ENCODE measurements around the gene MDM2. TPM values are rescaled to one million over a fixed set of nuclear protein-coding genes. Genes with fewer than 3 reads are reported as not detected.
"Not testable (repeated sequence)": the region's sequence is repeated elsewhere in the genome, so short reads cannot be mapped to it uniquely, and the experiment has no call there.

Gene MDM2
- polyA plus RNA-seq, 12 donors, result 19.7 to 121 (median 47.1) TPM

GRCh38 chr12:68823696-68824095 lies 15.7 kb downstream of the MDM2 start:
- DNase-seq, result no peak

GRCh38 chr12:68824131-68824530 lies 16.2 kb downstream of the MDM2 start:
- no peak for DNase-seq

GRCh38 chr12:68824597-68825250 lies 16.7 kb downstream of the MDM2 start:
- DNase-seq, result no peak

- DNase-seq, result no peak
Measured at GRCh38 chr12:68825569-68826217, 17.7 kb downstream of the MDM2 start.

GRCh38 chr12:68827895-68828671 lies 20.1 kb downstream of the MDM2 start:
- no peak for DNase-seq

- DNase-seq, result no peak
Measured at GRCh38 chr12:68828672-68829068, 20.7 kb downstream of the MDM2 start.

GRCh38 chr12:68831272-68831671 lies 23.3 kb downstream of the MDM2 start:
- no peak for DNase-seq

- DNase-seq, result no peak
Measured at GRCh38 chr12:68831751-68832503, 23.9 kb downstream of the MDM2 start.

- no peak for DNase-seq
Measured at GRCh38 chr12:68832504-68832867, 24.5 kb downstream of the MDM2 start.

- no peak for DNase-seq
Measured at GRCh38 chr12:68833508-68833907, 25.5 kb downstream of the MDM2 start.

- no peak for DNase-seq
Measured at GRCh38 chr12:68835333-68835908, 27.4 kb downstream of the MDM2 start.

- no peak for DNase-seq
Measured at GRCh38 chr12:68837215-68837614, 29.2 kb downstream of the MDM2 start.

GRCh38 chr12:68838046-68838886 lies 30.3 kb downstream of the MDM2 start:
- DNase-seq, result no peak

- no peak for DNase-seq
Measured at GRCh38 chr12:68839183-68840147, 31.5 kb downstream of the MDM2 start.

- not testable (repeated sequence) for DNase-seq
Measured at GRCh38 chr12:68841175-68841574, 33.2 kb downstream of the MDM2 start.

GRCh38 chr12:68841717-68842116 lies 33.7 kb downstream of the MDM2 start:
- DNase-seq, result no peak

- no peak for DNase-seq
Measured at GRCh38 chr12:68842123-68842522, 34.1 kb downstream of the MDM2 start.

GRCh38 chr12:68842784-68843567 lies 35.0 kb downstream of the MDM2 start:
- no peak for DNase-seq

GRCh38 chr12:68844318-68844745 lies 36.4 kb downstream of the MDM2 start:
- no peak for DNase-seq

Measured in muscle of arm (tissue), 12 donors.